OCI-LY3 (cell line): ENCODE measurements around the gene CMC2.

ENCODE experiments used
- H2AFZ ChIP-seq: fragments of 200-600, 300-600 bp; shearing (Covaris generic); 2 replicates; pipeline ENCODE4 v1.6.0; 2014; ENCODE audit warnings: antibody characterized with exemption, low read depth, low read length
- H3K27ac ChIP-seq: fragments of 200-600, 300-600 bp; sonication (generic); 2 replicates; pipeline ENCODE4 v1.5.1; 2014; ENCODE audit warnings: mild to moderate bottlenecking, low read length, moderate library complexity, mixed read lengths
- H3K27me3 ChIP-seq: fragments of 200-600, 300-600 bp; sonication (generic); 2 replicates; pipeline ENCODE4 v1.6.1; 2014; ENCODE audit warnings: low read depth, low read length, mixed read lengths
- H3K36me3 ChIP-seq: fragments of 200-600, 300-600 bp; sonication (generic); replicated peaks from 2 replicates; pipeline ENCODE3; 2014; ENCODE audit warnings: low read depth, low read length, mixed read lengths
- H3K4me1 ChIP-seq: fragments of 300-600, 200-600 bp; sonication (generic); 2 replicates; pipeline ENCODE4 v1.6.1; 2014; ENCODE audit warnings: low read length, mixed read lengths
- H3K4me2 ChIP-seq: fragments of 200-600, 300-600 bp; sonication (generic); 2 replicates; pipeline ENCODE4 v1.6.1; 2014; ENCODE audit warnings: low read length, mixed read lengths
- H3K4me3 ChIP-seq: fragments of 300-600, 200-600 bp; sonication (generic); 2 replicates; pipeline ENCODE4 v1.5.1; 2014; ENCODE audit warnings: antibody characterized with exemption, mild to moderate bottlenecking, low read length, moderate library complexity
- H3K79me2 ChIP-seq: fragments of 300-600, 200-600 bp; shearing (Covaris generic); 2 replicates; pipeline ENCODE4 v1.6.1; 2014; ENCODE audit warnings: mild to moderate bottlenecking, low read length, mixed read lengths
- H3K9ac ChIP-seq: fragments of 300-600, 200-600 bp; shearing (Covaris generic); 2 replicates; pipeline ENCODE4 v1.6.0; 2014; ENCODE audit warnings: mild to moderate bottlenecking, low read length, moderate library complexity
- H3K9me3 ChIP-seq: fragments of 200-600, 300-600 bp; shearing (Covaris generic); 2 replicates; pipeline ENCODE4 v1.6.1; 2014; ENCODE audit warnings: low read length, mixed read lengths; ENCODE audit not compliant: insufficient read depth
- H4K20me1 ChIP-seq: fragments of 200-600, 300-600 bp; sonication (generic); 2 replicates; pipeline ENCODE4 v1.6.1; 2016; ENCODE audit warnings: low read length, mixed read lengths; ENCODE audit not compliant: insufficient read depth
- CTCF ChIP-seq: fragments of 200-600, 300-600 bp; sonication (generic); IDR thresholded peaks from 2 replicates; pipeline ENCODE4 v1.5.1; 2014; ENCODE audit warnings: antibody characterized with exemption, low read length, low read depth
- EZH2phosphoT487 ChIP-seq: fragments of 200-600 bp; shearing (Covaris generic); IDR thresholded peaks from 2 replicates; pipeline ENCODE4 v1.6.1; 2018; ENCODE audit warnings: antibody characterized with exemption, mixed run types, low read depth

Gene CMC2

GRCh38 chr16:81001330-81001729 lies 5.4 kb downstream of the CMC2 start:
- Histone ChIP-seq H3K9me3 (no peaks in the 10 kb centered on the region), H3K4me3 (no peak overlapping the region), H2AFZ (no peak overlapping the region), H3K4me2 (no peak overlapping the region), H3K79me2 (peaks cover 98% of the 10 kb centered on the region), H3K4me1 (peaks cover 38% of the 10 kb centered on the region), H3K36me3 (peaks cover 5% of the 10 kb centered on the region), H3K27me3 (no peaks in the 10 kb centered on the region), H3K9ac (no peak overlapping the region), H4K20me1 (peaks cover 30% of the 10 kb centered on the region), H3K27ac (no peak overlapping the region)
- TF ChIP-seq CTCF: no peak
- no peak for TF ChIP-seq EZH2phosphoT487

GRCh38 chr16:81000873-81001272 lies 5.8 kb downstream of the CMC2 start:
- TF ChIP-seq CTCF (no peak), EZH2phosphoT487 (no peak)
- Histone ChIP-seq H2AFZ (no peak overlapping the region), H3K9ac (no peak overlapping the region), H3K27ac (no peak overlapping the region), H3K9me3 (no peaks in the 10 kb centered on the region), H3K27me3 (no peaks in the 10 kb centered on the region), H3K4me2 (no peak overlapping the region), H3K36me3 (peaks cover 5% of the 10 kb centered on the region), H3K79me2 (peaks cover 96% of the 10 kb centered on the region), H4K20me1 (peaks cover 27% of the 10 kb centered on the region), H3K4me1 (peaks cover 38% of the 10 kb centered on the region), H3K4me3 (no peak overlapping the region)

- peak overlapping the region; percentile 89 for H3K4me2 ChIP-seq
- H3K4me3 ChIP-seq: peak overlapping the region; percentile 71
- H4K20me1 ChIP-seq: peaks cover 11% of the 10 kb centered on the region
- H3K9ac ChIP-seq: peak overlapping the region; percentile 54
- H3K27ac ChIP-seq: peak overlapping the region; percentile 59
- TF ChIP-seq EZH2phosphoT487: no peak
- TF ChIP-seq CTCF: no peak
- H2AFZ ChIP-seq: no peak overlapping the region
- H3K27me3 ChIP-seq: no peaks in the 10 kb centered on the region
- H3K79me2 ChIP-seq: peaks cover 92% of the 10 kb centered on the region
- H3K36me3 ChIP-seq: peaks cover 5% of the 10 kb centered on the region
- H3K4me1 ChIP-seq: peaks cover 26% of the 10 kb centered on the region
- H3K9me3 ChIP-seq: no peaks in the 10 kb centered on the region
These were observed 8.6 kb downstream of the CMC2 start for GRCh38 chr16:80997964-80998620.

- no peak for TF ChIP-seq CTCF
- no peak for TF ChIP-seq EZH2phosphoT487
- Histone ChIP-seq H3K4me3 (peak overlapping the region; percentile 71), H3K9ac (peak overlapping the region; percentile 54), H3K36me3 (peaks cover 5% of the 10 kb centered on the region), H2AFZ (0 out of 2 replicates have a peak overlapping the region, but pooled peaks have one; percentile 23), H3K4me1 (peaks cover 21% of the 10 kb centered on the region), H3K27me3 (no peaks in the 10 kb centered on the region), H4K20me1 (peaks cover 7% of the 10 kb centered on the region; the same call in 1 of the 2 replicates), H3K9me3 (no peaks in the 10 kb centered on the region), H3K27ac (peak overlapping the region; percentile 59), H3K79me2 (peaks cover 89% of the 10 kb centered on the region), H3K4me2 (peak overlapping the region; percentile 89)
These were observed 9.4 kb downstream of the CMC2 start for GRCh38 chr16:80997139-80997798.
